Adrenal gland (tissue), 5 donors: ENCODE measurements around the gene ITGB3.

Experiments
- POLR2A ChIP-seq, 2 donors: fragments of 450-650 bp; IDR thresholded peaks; one replicate each; pipeline ENCODE4 v1.6.1; 2017; ENCODE audit warnings: antibody characterized with exemption in 2 of 2, mild to moderate bottlenecking in 2 of 2, moderate library complexity in 1 of 2
- TF ChIP-seq, protein P1 (sequence below), 6 experiments: fragments of 450-650 bp in 4 of 6; fragments of 200-600 bp in 2 of 6; sonication (generic) in 1 of 6; IDR thresholded peaks; 1 replicate in 5 of 6; 2 replicates in 1 of 6; pipeline versions ENCODE4 v1.5.1 to v1.8.0; 2016 to 2021; ENCODE audit warnings: antibody characterized with exemption in 6 of 6, mild to moderate bottlenecking in 2 of 6, moderate library complexity in 1 of 6
- donor health status: DM: no; HTN: no; CAD: no.

- TF ChIP-seq, protein P1, sequence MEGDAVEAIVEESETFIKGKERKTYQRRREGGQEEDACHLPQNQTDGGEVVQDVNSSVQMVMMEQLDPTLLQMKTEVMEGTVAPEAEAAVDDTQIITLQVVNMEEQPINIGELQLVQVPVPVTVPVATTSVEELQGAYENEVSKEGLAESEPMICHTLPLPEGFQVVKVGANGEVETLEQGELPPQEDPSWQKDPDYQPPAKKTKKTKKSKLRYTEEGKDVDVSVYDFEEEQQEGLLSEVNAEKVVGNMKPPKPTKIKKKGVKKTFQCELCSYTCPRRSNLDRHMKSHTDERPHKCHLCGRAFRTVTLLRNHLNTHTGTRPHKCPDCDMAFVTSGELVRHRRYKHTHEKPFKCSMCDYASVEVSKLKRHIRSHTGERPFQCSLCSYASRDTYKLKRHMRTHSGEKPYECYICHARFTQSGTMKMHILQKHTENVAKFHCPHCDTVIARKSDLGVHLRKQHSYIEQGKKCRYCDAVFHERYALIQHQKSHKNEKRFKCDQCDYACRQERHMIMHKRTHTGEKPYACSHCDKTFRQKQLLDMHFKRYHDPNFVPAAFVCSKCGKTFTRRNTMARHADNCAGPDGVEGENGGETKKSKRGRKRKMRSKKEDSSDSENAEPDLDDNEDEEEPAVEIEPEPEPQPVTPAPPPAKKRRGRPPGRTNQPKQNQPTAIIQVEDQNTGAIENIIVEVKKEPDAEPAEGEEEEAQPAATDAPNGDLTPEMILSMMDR (IDR thresholded peaks at IDR 0.05): no peak
- no peak for TF ChIP-seq POLR2A (IDR thresholded peaks at IDR 0.05)
These were observed 50.6 kb downstream of the ITGB3 start for GRCh38 chr17:47304186-47304585.
